ENCODE results near the gene ZNF783. TPM values are rescaled to one million over a fixed set of nuclear protein-coding genes. Genes with fewer than 3 reads are reported as not detected.
"Not testable (repeated sequence)": the region's sequence is repeated elsewhere in the genome, so short reads cannot be mapped to it uniquely, and the experiment has no call there.

The ZNF783 gene
- total RNA-seq, 1 donor from 2014 or later = 8.5 TPM

DNA sequence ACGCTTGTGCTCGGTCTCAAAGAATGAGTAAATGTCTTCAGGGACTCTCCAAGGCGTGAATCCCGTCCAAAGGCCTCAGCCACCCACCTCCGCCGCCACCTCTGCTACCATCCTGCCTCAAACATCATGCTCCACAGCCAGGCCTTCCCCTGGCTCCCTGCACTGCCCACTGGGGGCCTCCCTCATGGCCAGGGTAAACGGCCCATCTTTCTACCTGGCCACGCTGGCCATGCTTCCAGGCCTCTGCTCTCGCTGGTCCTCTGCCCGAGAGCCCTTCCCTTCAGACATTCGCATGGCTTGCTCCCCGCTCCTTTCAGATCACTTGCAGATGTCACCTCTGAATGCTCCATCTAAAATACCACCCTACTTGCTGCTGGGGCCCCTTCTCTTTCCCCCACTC, 40.2 kb downstream of the ZNF783 start:
- no peak for DNase-seq

- no peak for DNase-seq
Observed at GRCh38 chr7:149302865-149303264, 40.9 kb downstream of the ZNF783 start.

- no peak for DNase-seq
Observed at GRCh38 chr7:149304006-149304405, 42.0 kb downstream of the ZNF783 start.

DNA sequence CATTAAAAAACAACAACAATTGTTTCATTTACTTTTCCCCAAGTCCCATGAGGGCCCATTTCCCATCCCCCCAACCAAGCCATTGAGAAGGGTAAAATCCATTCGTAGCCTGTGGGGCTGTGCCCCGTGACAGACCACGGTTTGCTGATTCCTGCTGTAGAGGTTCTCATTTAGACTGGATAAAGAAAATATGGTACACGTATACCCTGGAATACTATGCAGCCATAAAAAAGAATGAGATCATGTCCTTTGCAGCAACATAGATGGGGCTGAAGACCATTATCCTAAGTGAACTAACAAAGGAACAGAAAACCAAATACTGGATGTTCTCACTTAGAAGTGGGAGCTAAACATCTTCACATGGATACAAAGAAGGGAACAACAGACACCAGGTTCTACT, 44.9 kb downstream of the ZNF783 start:
- no peak for DNase-seq

GRCh38 chr7:149307775-149308501, 45.9 kb downstream of the ZNF783 start:
- no peak for DNase-seq

GRCh38 chr7:149310113-149310836, 48.3 kb downstream of the ZNF783 start:
- DNase-seq = peak; percentile 26

GRCh38 chr7:149310990-149311573, 49.1 kb downstream of the ZNF783 start:
- no peak for DNase-seq

- DNase-seq = no peak
Observed at GRCh38 chr7:149313981-149314380, 52.0 kb downstream of the ZNF783 start.

GRCh38 chr7:149316606-149317005, 54.6 kb downstream of the ZNF783 start:
- no peak for DNase-seq

DNA sequence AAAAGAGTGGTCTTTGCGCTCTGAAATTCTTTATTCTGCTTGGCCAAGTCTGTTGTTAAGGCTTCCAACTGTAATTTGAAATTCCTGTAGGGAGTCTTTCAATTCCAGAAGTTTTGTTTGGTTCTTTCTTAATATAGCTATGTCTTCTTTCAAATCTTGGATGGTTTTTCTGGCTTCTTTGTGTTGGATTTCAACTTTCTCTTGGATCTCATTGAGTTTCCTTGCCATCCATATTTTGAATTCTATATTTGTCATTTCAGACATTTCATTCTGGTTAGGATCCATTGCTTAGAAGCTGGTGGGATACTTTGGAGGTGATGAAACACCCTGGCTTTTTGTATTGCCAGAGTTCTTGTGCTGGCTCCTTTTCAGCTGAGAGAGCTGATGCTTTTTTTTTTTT, 55.5 kb downstream of the ZNF783 start:
- no peak for DNase-seq

DNA sequence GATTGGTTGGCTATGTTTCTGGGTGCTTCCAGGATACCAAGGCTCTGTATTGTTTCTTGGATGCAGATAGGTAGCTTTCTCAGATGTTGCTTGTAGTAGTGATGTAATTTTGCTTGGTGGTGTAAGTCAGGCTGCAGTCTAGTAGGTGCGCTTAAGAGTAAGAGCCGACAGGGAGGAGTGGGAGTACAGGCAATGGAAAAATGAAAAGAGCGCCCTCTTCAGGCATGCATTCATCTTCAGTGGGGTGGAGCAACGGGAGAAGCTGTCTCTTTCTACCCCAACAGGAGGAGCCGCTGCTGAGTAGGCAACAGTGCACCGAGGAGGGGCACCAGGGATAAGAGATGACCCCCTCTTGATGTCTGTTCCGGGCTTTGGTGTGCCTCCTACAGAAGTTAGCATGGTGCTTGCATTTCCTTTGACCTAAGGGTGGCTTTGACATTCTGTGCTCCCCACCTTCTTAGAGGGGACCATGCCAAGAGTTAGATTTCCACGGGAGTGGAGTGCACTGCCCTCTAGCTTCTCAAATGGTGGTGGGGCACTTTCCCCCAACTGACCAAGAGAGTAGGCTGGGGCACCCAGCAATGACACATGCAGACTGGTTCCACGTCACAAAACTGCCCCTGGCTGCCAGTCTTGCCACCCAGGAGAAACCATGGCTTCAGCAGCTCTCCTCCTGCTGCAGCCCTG, 56.1 kb downstream of the ZNF783 start:
- no peak for DNase-seq

GRCh38 chr7:149319376-149319775, 57.4 kb downstream of the ZNF783 start:
- no peak for DNase-seq

DNA sequence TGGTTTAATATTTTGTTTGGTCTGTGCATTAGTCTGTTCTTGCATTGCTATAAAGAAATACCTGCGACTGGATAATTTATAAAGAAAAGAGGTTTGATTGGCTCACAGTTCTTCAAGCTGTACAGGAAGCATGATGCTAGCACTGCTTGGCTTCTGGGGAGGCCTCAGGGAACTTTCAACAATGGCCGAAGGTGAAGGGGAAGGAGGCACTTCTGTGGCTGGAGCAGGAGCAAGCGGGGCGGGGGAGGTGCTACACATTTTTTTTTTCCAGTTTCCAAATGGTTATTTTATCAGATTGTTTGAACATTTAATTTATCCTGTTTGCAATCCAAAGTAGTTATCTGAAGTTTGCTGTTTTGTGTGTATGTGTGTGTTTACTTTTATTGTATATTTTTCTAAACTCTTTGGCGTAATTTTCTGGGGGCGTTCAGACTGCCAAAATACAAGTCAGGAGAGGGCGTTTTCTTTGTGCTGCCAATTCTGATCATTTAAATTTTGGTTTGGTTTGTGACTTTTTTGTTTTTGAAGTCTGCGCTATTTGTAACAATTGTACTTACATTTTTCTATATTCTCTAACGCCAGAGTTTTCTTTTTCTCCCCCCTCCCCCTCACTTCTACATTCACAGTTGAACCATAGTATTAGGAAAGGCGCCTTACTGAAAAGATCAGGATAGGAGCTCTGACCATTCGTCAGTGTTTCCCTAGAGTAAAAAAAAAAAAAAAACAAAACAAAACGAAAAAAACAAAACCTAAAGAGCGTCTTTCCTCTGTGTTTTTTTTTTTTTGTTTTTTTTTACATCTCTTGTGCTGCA, 58.5 kb downstream of the ZNF783 start:
- no peak for DNase-seq

GRCh38 chr7:149321125-149321905, 59.3 kb downstream of the ZNF783 start:
- DNase-seq = not testable (repeated sequence)

DNA sequence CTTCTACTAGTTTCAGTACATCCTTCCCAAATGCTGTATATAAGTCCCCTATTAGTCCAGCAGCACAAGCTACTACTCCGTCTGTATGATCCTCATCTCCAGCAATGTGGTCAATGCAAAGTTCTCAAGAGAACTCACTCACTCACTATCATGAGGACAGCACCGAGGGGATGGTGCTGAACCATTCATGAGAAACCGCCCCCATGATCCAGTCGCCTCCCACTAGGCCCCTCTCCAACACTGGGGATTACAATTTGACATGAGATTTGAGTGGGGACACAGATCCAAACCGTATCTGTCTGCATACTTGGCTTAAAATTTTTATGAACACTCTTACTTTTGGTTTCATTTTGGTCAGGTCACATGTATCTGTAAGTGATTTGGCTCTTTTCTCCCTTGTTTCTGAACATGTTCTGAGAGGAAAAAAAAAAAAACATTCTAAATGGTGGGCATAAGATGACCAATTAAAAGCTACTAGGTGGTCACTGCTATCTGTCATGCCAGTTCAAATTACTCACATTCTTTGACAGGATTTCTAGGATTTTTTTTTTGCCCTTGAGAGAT, 60.1 kb downstream of the ZNF783 start:
- no peak for DNase-seq

DNA sequence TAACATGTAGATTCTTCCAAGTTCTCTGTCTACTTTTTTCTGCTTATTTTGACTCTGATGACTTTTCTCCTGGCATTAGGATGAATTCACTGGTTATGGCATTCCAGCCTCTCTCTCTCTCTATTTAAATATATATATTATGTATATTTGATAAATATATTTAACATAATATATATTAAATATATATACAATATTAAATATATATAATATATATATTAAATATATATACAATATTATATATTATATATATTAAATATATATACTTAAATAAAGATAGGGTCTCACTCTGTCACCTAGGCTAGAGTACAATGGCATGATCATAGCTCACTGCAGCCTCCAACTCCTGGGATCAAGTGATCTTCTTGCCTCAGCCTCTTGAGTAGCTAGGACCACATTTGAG, 60.7 kb downstream of the ZNF783 start:
- DNase-seq = no peak

DNA sequence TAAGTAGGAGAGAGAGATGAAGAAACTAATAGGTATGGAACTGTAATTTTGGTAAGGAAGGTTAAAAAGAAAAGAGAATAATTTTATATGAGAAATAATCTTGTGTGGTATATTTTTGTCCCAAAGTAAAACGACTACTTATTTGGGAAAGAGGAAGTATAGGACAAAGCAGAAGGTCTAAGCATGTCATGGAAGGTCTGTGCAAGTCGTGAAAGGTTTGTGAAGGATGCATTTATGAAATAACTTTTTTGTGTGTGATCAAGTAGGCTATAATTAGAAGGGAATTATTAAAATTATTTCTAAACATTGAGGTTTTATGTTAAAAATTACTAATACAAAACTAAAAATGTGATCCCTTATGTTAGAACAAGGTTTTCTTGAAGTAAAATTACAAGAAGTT, 63.3 kb downstream of the ZNF783 start:
- DNase-seq = no peak

DNA sequence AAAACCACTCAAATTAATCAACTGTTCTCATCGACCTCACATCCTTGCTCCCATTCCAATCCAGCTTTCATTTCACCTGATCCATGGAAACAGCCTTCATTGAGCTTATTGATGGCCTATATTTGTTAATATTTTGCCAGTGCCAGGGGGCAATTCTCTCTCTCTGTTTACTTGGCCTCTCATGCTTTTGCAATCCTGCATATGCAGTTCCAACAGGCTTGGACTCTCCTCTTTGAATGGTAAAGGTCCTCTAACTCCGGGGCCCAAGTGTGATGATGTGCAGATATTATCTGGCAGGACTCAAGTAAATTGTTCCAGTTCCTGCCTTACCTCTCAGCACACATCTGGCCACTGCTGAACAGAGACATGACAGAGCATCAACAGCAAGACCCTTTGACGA, 67.3 kb downstream of the ZNF783 start:
- DNase-seq = no peak

DNA sequence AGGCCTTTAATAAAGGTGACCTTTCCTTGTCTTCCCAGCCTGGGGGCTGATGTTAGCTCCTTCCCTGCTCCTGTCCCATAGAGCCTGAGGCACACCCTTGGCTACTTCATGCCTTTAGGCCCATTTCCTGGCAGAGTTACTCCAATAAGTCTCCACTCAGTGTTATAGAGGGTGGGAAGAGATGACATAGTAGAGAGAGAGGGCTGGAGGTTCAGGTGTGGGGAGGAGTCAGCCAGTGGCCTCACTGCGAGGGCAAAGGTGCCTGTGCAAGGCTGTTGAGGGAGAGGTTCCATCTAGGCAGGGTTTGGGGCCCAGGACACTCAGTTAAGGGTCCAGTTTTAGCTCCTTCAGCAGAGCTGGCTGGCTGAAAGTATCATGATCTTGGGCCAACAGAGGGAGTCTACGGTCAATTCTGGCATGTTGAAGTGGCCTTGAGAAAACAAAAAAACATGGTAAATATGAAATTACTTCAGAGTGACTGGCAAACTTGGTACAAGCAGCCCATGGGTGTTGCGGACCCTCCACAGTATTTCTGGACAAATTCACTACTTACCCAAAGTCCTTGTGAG, 67.9 kb downstream of the ZNF783 start:
- no peak for DNase-seq

- DNase-seq = no peak
Observed at GRCh38 chr7:149330914-149331567, 69.0 kb downstream of the ZNF783 start.
